SU-DHL-6 (cell line): ENCODE results near the gene OR52I2.

Experiments
- H2AFZ ChIP-seq: fragments of 200-600 bp; sonication (generic); 2 replicates; pipeline ENCODE4 v1.6.1; 2014; ENCODE audit warnings: low read depth, mild to moderate bottlenecking, moderate library complexity, mixed read lengths, antibody characterized with exemption, low read length; ENCODE audit not compliant: severe bottlenecking
- H3F3A ChIP-seq: fragments of 200-600 bp; shearing (Covaris generic); 2 replicates; pipeline ENCODE4 v1.6.0; 2016; ENCODE audit warnings: antibody characterized with exemption, mild to moderate bottlenecking; ENCODE audit not compliant: insufficient read depth
- H3K27ac ChIP-seq: fragments of 200-600 bp; sonication (generic); 2 replicates; pipeline ENCODE4 v1.5.1; 2016; ENCODE audit warnings: low read depth, mild to moderate bottlenecking, low read length, moderate library complexity, mixed read lengths
- H3K27me3 ChIP-seq: fragments of 200-600 bp; sonication (generic), shearing (Covaris generic); 2 replicates; pipeline ENCODE4 v1.6.0; 2014; ENCODE audit warnings: mild to moderate bottlenecking, low read length
- H3K36me3 ChIP-seq: fragments of 200-600 bp; sonication (generic); 2 replicates; pipeline ENCODE4 v1.6.1; 2014; ENCODE audit warnings: mild to moderate bottlenecking, low read length, mixed read lengths
- H3K4me2 ChIP-seq: fragments of 300-600, 200-600 bp; shearing (Covaris generic), sonication (generic); 2 replicates; pipeline ENCODE4 v1.6.0; 2014; ENCODE audit warnings: low read length, low read depth, mild to moderate bottlenecking; ENCODE audit not compliant: poor library complexity, severe bottlenecking
- H3K4me3 ChIP-seq: fragments of 200-600 bp; sonication (generic); 2 replicates; pipeline ENCODE4 v1.5.1; 2014; ENCODE audit warnings: antibody characterized with exemption, low read length, mild to moderate bottlenecking, mixed read lengths; ENCODE audit not compliant: insufficient read depth, poor library complexity, severe bottlenecking
- H3K79me2 ChIP-seq: fragments of 200-600 bp; sonication (generic); 2 replicates; pipeline ENCODE4 v1.6.1; 2014; ENCODE audit warnings: mild to moderate bottlenecking, low read length, moderate library complexity; ENCODE audit not compliant: insufficient read depth
- H3K9ac ChIP-seq: fragments of 200-600 bp; sonication (generic); 2 replicates; pipeline ENCODE4 v1.7.0; 2014; ENCODE audit warnings: mild to moderate bottlenecking, low read length
- H3K9me2 ChIP-seq: fragments of 200-600 bp; sonication (generic); replicated peaks from 2 replicates; pipeline ENCODE4 v1.6.1; 2014; ENCODE audit warnings: low read length; ENCODE audit not compliant: insufficient read depth
- H3K9me3 ChIP-seq: fragments of 200-600 bp; sonication (generic); 2 replicates; pipeline ENCODE4 v1.6.1; 2014; ENCODE audit warnings: low read length, mixed read lengths; ENCODE audit not compliant: insufficient read depth
- H4K20me1 ChIP-seq: fragments of 200-600 bp; sonication (generic); 2 replicates; pipeline ENCODE4 v1.6.1; 2014; ENCODE audit warnings: low read depth, mild to moderate bottlenecking, antibody characterized with exemption, low read length, moderate library complexity, mixed read lengths
- EZH2phosphoT487 ChIP-seq: fragments of 200-600 bp; sonication (generic), shearing (Covaris generic); conservative IDR thresholded peaks from 2 replicates; pipeline ENCODE4 v1.6.1; 2018; ENCODE audit warnings: mild to moderate bottlenecking, antibody characterized with exemption, low read length, moderate library complexity, mixed read lengths
- TF ChIP-seq, protein P1 (sequence below): fragments of 200-600 bp; sonication (generic); IDR thresholded peaks from one replicate; pipeline ENCODE4 v1.5.1; 2017; ENCODE audit warnings: antibody characterized with exemption, mild to moderate bottlenecking, low read length, moderate library complexity; ENCODE audit not compliant: insufficient read depth, poor library complexity, severe bottlenecking

Gene OR52I2

DNA sequence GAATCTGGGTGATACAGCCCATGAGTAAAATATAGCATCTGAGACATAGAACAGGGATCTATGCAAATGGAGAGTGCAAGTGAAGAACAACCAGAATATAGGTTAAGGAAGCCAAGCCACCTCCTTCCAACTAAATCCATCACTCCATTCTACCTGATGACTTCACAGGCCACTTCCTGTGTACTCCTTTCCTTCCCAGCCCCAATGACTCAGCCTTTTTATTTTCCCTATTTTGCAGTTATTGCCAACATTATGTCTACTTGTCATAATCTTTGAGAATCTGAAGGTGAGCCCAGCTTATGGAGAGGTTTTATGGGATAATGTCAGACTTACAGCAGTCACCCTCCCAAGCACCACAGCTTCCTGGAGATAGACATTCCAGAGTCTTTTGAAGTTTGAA lies 38.0 kb upstream of the OR52I2 start:
- Histone ChIP-seq H3K79me2 (no peaks in the 10 kb centered on the region), H3K9ac (no peak overlapping the region), H3K27ac (no peak overlapping the region), H3F3A (no peaks in the 10 kb centered on the region), H3K4me3 (no peak overlapping the region), H3K27me3 (no peaks in the 10 kb centered on the region), H3K4me2 (no peak overlapping the region), H3K9me2 (no peaks in the 10 kb centered on the region), H2AFZ (no peak overlapping the region), H3K36me3 (no peaks in the 10 kb centered on the region), H4K20me1 (no peaks in the 10 kb centered on the region), H3K9me3 (no peaks in the 10 kb centered on the region)
- no peak for TF ChIP-seq EZH2phosphoT487
- TF ChIP-seq, protein P1, sequence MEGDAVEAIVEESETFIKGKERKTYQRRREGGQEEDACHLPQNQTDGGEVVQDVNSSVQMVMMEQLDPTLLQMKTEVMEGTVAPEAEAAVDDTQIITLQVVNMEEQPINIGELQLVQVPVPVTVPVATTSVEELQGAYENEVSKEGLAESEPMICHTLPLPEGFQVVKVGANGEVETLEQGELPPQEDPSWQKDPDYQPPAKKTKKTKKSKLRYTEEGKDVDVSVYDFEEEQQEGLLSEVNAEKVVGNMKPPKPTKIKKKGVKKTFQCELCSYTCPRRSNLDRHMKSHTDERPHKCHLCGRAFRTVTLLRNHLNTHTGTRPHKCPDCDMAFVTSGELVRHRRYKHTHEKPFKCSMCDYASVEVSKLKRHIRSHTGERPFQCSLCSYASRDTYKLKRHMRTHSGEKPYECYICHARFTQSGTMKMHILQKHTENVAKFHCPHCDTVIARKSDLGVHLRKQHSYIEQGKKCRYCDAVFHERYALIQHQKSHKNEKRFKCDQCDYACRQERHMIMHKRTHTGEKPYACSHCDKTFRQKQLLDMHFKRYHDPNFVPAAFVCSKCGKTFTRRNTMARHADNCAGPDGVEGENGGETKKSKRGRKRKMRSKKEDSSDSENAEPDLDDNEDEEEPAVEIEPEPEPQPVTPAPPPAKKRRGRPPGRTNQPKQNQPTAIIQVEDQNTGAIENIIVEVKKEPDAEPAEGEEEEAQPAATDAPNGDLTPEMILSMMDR, result no peak

DNA sequence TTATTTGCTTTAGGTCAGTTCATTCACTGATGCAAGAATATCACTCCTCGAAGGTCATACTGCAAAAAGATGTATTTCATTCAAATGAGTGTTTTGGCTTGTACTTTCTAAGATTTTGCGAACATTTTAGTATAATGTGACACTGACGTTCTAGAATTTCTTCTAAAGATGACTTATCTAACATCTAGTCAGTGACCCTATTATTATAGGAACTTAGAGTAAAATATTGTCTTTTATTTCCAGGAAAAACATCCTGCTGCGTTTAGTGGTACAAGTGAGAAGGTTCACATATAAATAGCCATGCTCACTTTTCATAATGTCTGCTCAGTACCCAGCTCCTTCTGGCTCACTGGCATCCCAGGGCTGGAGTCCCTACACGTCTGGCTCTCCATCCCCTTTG lies 36.7 kb upstream of the OR52I2 start, which contains the start of gene OR52M1:
OR52M1 (plus strand) TSS at position 301 of the 400 bp plus-strand sequence; CDS start at position 301, 0 bp downstream.
- no peak for TF ChIP-seq EZH2phosphoT487
- TF ChIP-seq, protein P1, result no peak
- Histone ChIP-seq H3K9me2 (no peaks in the 10 kb centered on the region), H2AFZ (no peak within 1 kb of the TSS), H3F3A (no peaks in the 10 kb centered on the region), H3K27me3 (no peaks in the 10 kb centered on the region), H4K20me1 (no peaks in the 10 kb centered on the region), H3K27ac (no peak within 1 kb of the TSS), H3K4me3 (no peak within 1 kb of the TSS), H3K9me3 (no peaks in the 10 kb centered on the region), H3K36me3 (no peaks in the 10 kb centered on the region), H3K4me2 (no peak within 1 kb of the TSS), H3K9ac (no peak within 1 kb of the TSS), H3K79me2 (no peaks in the 10 kb centered on the region)

DNA sequence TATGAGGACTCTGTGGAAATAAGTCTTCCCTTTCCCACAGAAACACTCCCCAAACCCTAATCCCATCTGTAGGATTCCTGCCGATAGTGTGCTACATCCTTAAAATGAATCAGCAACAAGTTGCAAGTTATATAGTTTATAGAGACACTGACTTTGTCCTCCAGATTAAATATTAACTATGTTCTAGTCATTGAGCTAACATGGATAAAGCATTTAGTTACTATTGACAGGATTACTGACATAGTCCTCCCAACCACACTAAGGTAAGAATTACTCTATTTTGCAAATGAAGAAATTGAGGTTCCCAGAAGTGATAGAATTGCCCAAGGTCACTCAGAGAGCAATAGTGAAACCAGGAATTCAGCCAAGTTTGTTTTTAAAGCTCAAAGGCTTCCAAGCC lies 34.7 kb upstream of the OR52I2 start:
- H3K27ac ChIP-seq, result no peak overlapping the region
- H3K9me2 ChIP-seq, result no peaks in the 10 kb centered on the region
- H3K9me3 ChIP-seq, result no peaks in the 10 kb centered on the region
- H3F3A ChIP-seq, result no peaks in the 10 kb centered on the region
- no peaks in the 10 kb centered on the region for H4K20me1 ChIP-seq
- no peak overlapping the region for H3K4me2 ChIP-seq
- no peak overlapping the region for H2AFZ ChIP-seq
- no peaks in the 10 kb centered on the region for H3K27me3 ChIP-seq
- H3K9ac ChIP-seq, result no peak overlapping the region
- no peaks in the 10 kb centered on the region for H3K79me2 ChIP-seq
- TF ChIP-seq EZH2phosphoT487, result no peak
- TF ChIP-seq, protein P1, result no peak
- no peaks in the 10 kb centered on the region for H3K36me3 ChIP-seq
- H3K4me3 ChIP-seq, result no peak overlapping the region

DNA sequence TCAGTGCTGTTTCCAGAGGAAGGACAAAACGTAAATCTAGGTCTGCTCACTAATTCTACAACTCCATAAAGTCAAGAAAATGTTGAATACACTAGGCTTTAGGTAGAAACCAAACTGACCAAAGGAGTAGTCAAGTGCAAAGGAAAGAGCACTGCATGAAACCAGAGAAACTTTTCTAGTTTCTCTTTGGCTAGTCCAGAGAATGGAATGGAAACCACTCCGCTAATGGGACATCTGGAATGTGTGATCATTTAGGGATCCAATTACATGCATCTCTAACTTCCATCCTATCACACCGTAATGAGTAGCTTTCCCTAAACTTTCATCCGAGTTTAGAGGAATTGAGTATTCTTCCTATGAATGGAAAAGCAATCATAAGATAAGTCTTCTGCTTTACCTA lies 34.1 kb upstream of the OR52I2 start:
- Histone ChIP-seq H3K27me3 (no peaks in the 10 kb centered on the region), H3K9me3 (no peaks in the 10 kb centered on the region), H4K20me1 (no peaks in the 10 kb centered on the region), H3K4me3 (no peak overlapping the region), H2AFZ (no peak overlapping the region), H3F3A (no peaks in the 10 kb centered on the region), H3K4me2 (no peak overlapping the region), H3K27ac (no peak overlapping the region), H3K36me3 (no peaks in the 10 kb centered on the region), H3K9me2 (no peaks in the 10 kb centered on the region), H3K79me2 (no peaks in the 10 kb centered on the region), H3K9ac (no peak overlapping the region)
- no peak for TF ChIP-seq EZH2phosphoT487
- TF ChIP-seq, protein P1, result no peak
